Measurements from ENCODE around the gene IGF2BP3. TPM values are rescaled to one million over a fixed set of nuclear protein-coding genes. Genes with fewer than 3 reads are reported as not detected.

The IGF2BP3 gene
- total and polyA plus RNA-seq, 3 donors from 2014 or later: 17.8 to 36.0 (median 20.1) TPM

GRCh38 chr7:23397241-23397640 is 73.0 kb downstream of the IGF2BP3 start:
- Histone ChIP-seq H3K36me3 (ENCODE audit: low read depth, missing control alignments) (no peaks in the 10 kb centered on the region), H3K4me3 (no peak overlapping the region), H3K4me1 (no peaks in the 10 kb centered on the region), H3K27ac (no peak overlapping the region), H3K9me3 (no peaks in the 10 kb centered on the region), H3K27me3 (no peaks in the 10 kb centered on the region)
- TF ChIP-seq POLR2A (IDR thresholded peaks at IDR 0.05): no peak
- TF ChIP-seq CTCF (IDR thresholded peaks at IDR 0.05): no peak
- no peak for DNase-seq
- intact Hi-C loops (cut with DNase I; ENCODE audit: low total_unique reads): no loop called here
- 86 to 87% methylated on average over 4 of the region's 4 CpGs for WGBS, 2 donors

GRCh38 chr7:23396222-23397015 is 73.9 kb downstream of the IGF2BP3 start:
- no peaks in the 10 kb centered on the region for H3K4me1 ChIP-seq
- no peaks in the 10 kb centered on the region for H3K36me3 ChIP-seq (ENCODE audit: low read depth, missing control alignments)
- H3K27me3 ChIP-seq: no peaks in the 10 kb centered on the region
- H3K9me3 ChIP-seq: no peaks in the 10 kb centered on the region
- 60 to 69% methylated on average over 3 of the region's 3 CpGs for WGBS, 2 donors
- TF ChIP-seq CTCF (IDR thresholded peaks at IDR 0.05) (no peak), POLR2A (IDR thresholded peaks at IDR 0.05) (no peak)
- no peak overlapping the region for H3K4me3 ChIP-seq
- DNase-seq: no peak
- intact Hi-C loops (cut with DNase I; ENCODE audit: low total_unique reads): no loop called here
- no peak overlapping the region for H3K27ac ChIP-seq

GRCh38 chr7:23394488-23395171 is 75.7 kb downstream of the IGF2BP3 start:
- intact Hi-C loops (cut with DNase I; ENCODE audit: low total_unique reads): no loop called here
- Histone ChIP-seq H3K27ac (no peak overlapping the region), H3K4me3 (no peak overlapping the region), H3K9me3 (no peaks in the 10 kb centered on the region), H3K4me1 (no peaks in the 10 kb centered on the region), H3K27me3 (no peaks in the 10 kb centered on the region), H3K36me3 (ENCODE audit: low read depth, missing control alignments) (no peaks in the 10 kb centered on the region)
- TF ChIP-seq POLR2A (IDR thresholded peaks at IDR 0.05): no peak
- no peak for TF ChIP-seq CTCF (IDR thresholded peaks at IDR 0.05)
- 80 to 89% methylated on average over 3 of the region's 3 CpGs for WGBS, 2 donors
- no peak for DNase-seq

GRCh38 chr7:23393636-23394035 is 76.7 kb downstream of the IGF2BP3 start:
- no peaks in the 10 kb centered on the region for H3K36me3 ChIP-seq (ENCODE audit: low read depth, missing control alignments)
- TF ChIP-seq POLR2A (IDR thresholded peaks at IDR 0.05) (no peak), CTCF (IDR thresholded peaks at IDR 0.05) (no peak)
- intact Hi-C loops (cut with DNase I; ENCODE audit: low total_unique reads): no loop called here
- no peak overlapping the region for H3K27ac ChIP-seq
- no peaks in the 10 kb centered on the region for H3K9me3 ChIP-seq
- no peak overlapping the region for H3K4me3 ChIP-seq
- DNase-seq: no peak
- H3K4me1 ChIP-seq: no peaks in the 10 kb centered on the region
- WGBS, 2 donors: 86 to 88% methylated on average over 3 of the region's 3 CpGs
- no peaks in the 10 kb centered on the region for H3K27me3 ChIP-seq
